AG10803 (cell line): ENCODE results near the gene ZNF14.
A peak's percentile ranks its signal among the peaks of the same experiment; 100 is the strongest.
"Not testable (repeated sequence)": the region's sequence is repeated elsewhere in the genome, so short reads cannot be mapped to it uniquely, and the experiment has no call there.

Experiments used
- DNase-seq: peaks from one replicate; pipeline ENCODE4 v3.0.0; 2010; ENCODE audit warnings: low read depth
- H3K4me3 ChIP-seq: 2 replicates; pipeline ENCODE4 v1.5.1; 2011; ENCODE audit warnings: mild to moderate bottlenecking, low read length, control low read depth
- CTCF ChIP-seq: conservative IDR thresholded peaks from 2 replicates; pipeline ENCODE4 v1.5.1; 2011; ENCODE audit warnings: mild to moderate bottlenecking, low read length, control low read depth, inconsistent platforms

ZNF14 gene

GRCh38 chr19:19732579-19733501 lies at the start of gene ZNF14:
Gene ZNF14, minus strand, starts transcription at chr19:19733112. Its CDS starts 154 bp downstream, at chr19:19732958.
- 0 out of 2 replicates have a peak, but pooled peaks have one; percentile 8 for TF ChIP-seq CTCF
- peak; percentile 89 for DNase-seq
- peak within 1 kb of the TSS; percentile 99 for H3K4me3 ChIP-seq

DNA sequence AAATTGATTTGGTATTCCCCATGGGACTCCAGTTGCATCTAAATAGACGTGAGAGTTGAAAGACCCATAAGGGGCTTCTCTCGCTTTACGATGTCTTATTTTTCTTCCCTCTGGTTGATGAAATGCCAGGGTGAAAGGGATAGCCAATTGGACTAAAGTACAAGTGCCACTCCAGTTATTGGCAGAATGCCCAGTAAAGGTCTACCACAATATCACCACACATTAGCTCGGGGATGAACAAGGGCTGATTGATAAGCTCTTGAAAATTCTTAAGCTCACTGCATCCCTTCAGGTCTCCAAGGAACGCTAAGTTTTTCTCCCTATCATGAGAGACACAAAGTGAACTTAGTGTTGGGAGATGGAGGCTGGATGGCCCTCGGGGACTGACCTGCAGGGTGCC lies 48.9 kb upstream of the ZNF14 start:
- not testable (repeated sequence) for DNase-seq, H3K4me3 ChIP-seq

GRCh38 chr19:19778666-19779065 lies 45.8 kb upstream of the ZNF14 start:
- no peak overlapping the region for H3K4me3 ChIP-seq
- no peak for DNase-seq
- TF ChIP-seq CTCF, result no peak

DNA sequence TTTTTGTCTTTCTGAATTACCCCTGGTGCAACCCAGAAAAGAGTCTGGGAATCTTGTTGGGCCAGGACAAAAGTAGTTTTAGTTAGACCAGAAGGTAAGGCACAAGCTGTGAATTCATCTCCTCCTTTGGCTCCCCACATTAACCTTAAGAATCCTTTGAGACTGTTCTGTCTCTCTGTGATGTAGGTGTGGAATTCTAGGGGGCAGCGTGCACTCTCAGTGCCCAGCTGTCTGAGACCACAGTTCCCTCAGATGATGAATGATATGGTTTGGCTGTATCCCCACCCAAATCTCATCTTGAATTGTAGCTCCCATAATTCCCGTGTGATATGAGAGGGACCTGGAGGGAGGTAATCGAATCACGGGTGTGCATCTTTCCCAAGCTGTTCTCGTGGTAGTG lies 44.8 kb upstream of the ZNF14 start:
- H3K4me3 ChIP-seq, result peak overlapping the region; percentile 93
- no peak for TF ChIP-seq CTCF

DNA sequence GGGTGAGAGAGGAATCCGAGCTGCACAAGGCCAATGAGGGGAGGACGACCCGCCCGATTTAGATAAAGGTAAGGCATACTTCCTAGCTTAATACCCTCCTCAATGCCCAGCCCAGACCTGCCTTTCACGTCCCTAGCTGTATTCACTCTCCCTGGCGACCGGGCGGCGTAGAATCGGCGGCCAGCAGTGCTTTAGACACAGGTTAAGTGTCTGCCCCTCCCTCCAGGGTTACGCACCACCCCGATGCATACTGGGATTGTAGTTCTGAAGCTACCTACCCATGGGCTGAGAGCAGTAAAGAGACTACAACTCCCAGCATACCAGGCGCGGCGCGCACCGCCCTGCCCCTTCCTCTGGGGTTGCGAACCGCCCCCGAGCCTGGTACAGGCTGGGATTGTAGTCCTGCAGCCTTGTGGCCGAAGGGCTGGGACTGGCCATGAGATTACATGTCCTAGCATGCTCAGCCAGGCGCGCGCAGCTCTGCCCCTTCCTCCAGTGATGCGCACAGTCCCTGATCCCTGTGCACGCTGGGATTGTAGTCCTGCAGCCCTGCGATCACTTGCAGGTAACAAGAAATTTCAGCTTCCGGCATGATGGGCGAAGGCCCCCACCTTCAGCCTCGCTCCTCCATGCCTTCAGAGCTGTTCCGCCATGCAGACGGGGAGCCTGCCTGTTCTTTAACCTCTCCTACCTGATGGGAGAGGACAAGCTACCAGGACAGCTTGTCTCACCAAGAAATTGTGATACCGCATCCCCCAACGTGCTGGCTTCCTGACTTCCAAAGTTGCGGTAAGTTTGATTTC lies 43.5 kb upstream of the ZNF14 start:
- no peak for TF ChIP-seq CTCF
- H3K4me3 ChIP-seq, result peak overlapping the region; percentile 93
- DNase-seq, result peak; percentile 98

More for the DNA sequence above, 44.8 kb upstream of the ZNF14 start:
- DNase-seq, result no peak

DNA sequence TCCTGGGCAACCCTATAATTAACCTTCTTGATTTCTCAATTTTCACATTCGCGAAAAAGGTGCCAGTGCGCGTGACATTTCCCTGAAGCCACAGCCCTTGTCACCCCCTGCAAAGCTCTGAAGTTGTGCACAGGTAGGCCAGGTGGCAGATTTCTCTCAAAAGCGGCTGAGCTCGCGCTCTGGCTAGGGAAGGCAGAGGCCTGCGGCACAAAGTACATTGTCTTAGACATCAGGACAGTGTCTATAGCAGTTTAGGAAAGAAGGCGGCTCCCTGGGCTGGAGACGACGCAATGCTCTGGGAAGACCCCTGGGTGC lies 42.9 kb upstream of the ZNF14 start:
- no peak for DNase-seq
- TF ChIP-seq CTCF, result no peak

GRCh38 chr19:19774354-19775033 lies 41.6 kb upstream of the ZNF14 start:
- TF ChIP-seq CTCF, result no peak
- no peak for DNase-seq
- H3K4me3 ChIP-seq, result no peak overlapping the region

More for the DNA sequence above, 42.9 kb upstream of the ZNF14 start:
- peak overlapping the region; percentile 93 for H3K4me3 ChIP-seq

- H3K4me3 ChIP-seq, DNase-seq: not testable (repeated sequence)
Measured at GRCh38 chr19:19771963-19772362, 39.1 kb upstream of the ZNF14 start.

DNA sequence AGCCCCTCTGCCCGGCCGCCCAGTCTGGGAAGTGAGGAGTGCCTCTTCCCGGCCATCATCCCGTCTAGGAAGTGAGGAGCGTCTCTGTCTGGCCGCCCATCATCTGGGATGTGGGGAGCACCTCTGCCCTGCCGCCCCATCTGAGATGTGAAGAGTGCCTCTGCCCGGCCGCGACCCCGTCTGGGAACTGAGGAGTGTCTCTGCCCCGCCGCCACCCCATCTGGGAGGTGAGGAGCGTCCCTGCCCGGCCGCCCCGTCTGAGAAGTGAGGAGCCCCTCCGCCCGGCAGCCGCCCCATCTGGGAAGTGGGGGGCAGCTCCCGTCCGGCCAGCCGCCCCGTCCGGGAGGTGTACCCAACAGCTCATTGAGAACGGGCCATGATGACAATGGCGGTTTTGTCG lies 37.1 kb upstream of the ZNF14 start:
- H3K4me3 ChIP-seq, DNase-seq: not testable (repeated sequence)
